GM21825 (cell line): ENCODE measurements around the gene FAM219B.
"Not testable (repeated sequence)": the region's sequence is repeated elsewhere in the genome, so short reads cannot be mapped to it uniquely, and the experiment has no call there.

Experiments used
- ATAC-seq: cut with Tn5 transposase; IDR thresholded peaks from one replicate; pipeline ENCODE4 v1.9.1; 2021; ENCODE audit warnings: mild to moderate bottlenecking, moderate library complexity; ENCODE audit not compliant: unreplicated experiment

FAM219B gene, protein sequence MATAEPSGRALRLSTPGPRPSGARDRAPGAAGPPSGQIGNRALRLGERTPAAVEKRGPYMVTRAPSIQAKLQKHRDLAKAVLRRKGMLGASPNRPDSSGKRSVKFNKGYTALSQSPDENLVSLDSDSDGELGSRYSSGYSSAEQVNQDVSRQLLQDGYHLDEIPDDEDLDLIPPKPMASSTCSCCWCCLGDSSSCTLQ

DNA sequence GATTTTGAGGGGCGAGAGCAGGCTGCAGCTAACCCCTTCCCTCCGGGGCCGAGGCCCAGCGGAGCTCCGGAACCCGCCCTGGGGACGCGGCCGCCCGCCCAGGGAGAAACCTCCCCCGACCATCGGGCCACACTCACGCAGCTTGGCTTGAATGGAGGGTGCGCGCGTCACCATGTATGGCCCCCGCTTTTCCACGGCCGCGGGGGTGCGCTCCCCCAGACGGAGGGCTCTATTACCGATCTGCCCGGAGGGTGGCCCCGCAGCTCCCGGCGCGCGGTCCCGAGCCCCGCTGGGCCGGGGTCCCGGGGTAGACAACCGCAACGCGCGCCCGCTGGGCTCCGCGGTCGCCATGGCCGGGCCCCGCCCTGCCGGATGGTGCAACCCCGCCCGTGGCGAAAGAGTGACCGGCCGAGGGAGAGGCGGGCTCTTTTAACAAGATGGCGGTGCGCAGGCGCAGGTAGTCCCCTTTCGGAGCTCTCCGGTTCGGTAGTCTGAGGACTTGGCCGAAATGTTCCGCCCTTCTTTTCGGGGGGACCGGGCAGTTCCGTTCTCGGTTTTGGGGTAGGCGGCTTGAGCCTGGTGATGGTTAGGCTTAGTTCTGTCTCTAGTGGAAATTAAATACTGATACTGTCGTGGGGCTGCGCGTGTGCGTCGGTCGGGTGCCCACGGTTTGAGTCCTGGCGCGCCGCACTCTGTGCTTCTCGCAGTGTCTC lies at the start of gene FAM219B:
TSS of gene FAM219B (minus strand) at position 402 of the 713 bp plus-strand sequence. CDS start at position 351, 51 bp downstream.
- ATAC-seq: peak; percentile 72

DNA sequence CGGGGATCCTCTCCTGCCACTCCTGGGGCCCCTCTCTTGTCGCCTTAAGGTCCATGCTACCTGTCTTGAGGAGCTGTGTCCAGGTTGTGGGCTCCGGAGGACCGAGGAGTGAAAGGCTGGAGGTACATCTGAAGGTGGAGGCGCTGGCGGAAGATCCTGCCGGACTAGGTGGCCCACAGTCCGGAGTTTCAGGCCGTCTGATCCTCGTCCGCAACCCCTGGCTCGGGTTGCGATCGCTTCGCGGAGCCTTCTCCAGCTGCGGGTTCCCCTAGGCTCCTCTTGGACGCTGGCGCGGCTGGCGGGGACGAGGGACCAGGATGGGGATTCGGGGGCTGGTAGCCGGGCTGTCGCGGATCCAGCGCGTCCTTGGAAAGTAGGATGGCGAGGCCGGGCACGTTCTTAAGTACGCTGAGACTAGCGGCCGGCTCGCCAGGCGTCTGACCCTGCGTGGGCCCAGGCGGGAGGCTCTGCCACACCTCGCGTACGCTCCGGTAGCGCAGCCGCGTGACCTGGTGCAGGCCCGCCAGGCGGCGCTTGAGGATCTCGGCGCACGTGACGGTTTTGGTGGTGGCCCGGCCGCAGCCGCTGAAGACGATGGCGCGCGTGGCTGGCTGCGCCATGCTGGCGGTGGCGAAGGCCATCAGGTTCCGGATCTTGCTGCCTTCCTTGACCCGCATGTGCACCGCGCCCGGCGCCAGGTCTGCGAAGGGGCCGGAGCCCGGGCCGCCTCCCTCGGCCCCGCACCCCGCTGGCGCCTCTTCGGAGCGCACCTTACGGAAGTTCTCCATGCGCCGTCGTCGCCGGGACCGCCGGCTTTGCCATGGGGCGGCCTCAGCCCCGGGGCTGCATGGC lies 49.4 kb upstream of the FAM219B start:
- peak; percentile 32 for ATAC-seq

DNA sequence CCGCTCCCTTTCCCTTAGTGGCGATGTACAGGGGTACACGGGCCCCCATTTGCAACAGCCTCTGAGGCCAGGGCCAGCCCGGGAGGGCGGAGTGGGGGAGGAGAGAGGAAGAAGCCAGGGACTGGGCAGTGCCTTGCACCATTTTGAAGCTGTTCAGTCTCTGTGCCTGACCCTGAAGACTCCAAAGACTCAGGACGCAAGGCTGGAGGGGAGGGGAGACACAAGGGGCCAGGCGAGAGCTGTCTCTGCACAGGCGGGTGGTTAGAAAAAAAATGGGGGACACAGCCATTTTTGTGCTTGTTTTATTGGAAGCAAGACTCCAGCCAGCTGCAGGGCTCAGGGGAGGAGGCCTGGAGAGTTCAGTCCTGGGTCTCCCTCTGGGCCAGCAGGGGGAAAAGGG lies 48.4 kb upstream of the FAM219B start:
- no peak for ATAC-seq

DNA sequence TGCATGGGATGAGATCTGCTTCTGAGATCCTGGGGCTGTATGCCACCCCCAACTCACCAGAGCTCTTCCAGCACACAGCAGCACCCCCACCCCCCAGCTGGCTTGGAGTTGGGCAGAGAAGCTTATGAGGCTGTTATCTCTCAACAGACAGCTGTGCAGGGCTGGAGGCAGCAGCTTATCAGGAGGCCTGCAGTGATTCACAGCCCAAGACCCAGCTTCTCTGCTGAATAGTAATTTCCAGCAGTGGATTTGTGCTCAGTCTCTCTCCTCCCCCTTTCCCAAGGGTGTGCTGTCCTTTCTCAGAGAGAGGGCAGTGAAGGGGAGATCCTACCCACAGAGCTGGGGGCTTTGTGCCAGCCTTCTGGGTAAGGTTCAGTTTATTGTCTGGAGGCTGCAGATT lies 47.9 kb upstream of the FAM219B start:
- no peak for ATAC-seq

DNA sequence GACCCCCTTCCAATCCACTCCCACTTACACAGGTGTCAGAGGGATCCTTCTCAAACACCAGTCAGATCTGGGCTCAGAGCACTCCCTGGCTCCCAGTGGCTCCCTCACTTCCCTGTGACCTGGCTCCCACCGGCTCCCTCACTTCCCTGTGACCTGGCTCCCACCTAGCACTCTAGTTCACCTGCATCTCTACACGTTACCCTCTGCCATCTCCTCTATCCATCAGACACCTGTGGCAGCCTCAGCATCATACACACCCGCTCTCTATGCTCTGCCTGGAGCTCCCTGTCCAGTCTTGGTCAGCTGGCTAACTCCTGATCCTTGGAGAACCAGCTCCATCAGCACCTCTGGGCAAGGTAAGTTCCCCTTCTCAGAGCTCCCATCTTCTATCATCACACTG lies 44.4 kb upstream of the FAM219B start:
- ATAC-seq: no peak

DNA sequence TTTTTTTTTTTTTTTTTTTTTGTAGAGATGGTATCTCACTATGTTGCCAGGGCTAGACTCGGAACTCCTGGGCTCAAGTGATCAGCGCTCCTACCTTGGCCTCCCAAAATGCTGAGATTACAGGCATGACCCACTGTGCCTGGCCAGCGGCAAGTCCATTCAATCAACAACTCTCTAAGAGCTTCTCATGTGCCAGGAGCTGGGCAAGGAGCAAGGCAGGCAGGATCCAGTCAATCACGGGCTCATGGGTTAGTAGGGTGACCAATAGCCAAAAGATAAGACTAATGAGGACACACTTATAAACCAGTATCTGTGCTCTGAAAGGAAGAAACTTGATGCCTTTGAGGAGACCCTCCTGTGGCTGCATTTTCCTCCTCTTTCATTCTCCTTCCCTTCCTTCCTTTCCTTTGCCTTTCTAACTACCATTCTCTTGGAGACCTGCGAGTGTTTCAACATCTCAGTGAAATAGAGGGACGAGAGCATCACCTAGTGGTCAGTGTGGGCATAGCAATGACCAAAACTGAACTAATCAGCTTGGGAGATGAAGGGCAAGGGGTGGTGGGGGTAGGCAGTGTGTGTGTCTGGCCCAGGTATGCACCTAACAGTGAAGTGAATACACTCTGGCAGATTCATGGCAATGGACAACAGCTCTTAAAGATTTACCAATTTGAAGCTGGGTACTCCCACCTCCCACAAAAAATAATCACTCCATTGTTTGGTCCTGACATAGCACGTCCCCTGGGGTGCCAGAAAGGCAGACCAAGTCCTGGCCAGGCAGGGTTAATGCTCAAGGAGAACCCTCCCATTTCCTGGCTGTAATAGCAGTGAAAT lies 43.6 kb upstream of the FAM219B start:
- ATAC-seq: no peak

DNA sequence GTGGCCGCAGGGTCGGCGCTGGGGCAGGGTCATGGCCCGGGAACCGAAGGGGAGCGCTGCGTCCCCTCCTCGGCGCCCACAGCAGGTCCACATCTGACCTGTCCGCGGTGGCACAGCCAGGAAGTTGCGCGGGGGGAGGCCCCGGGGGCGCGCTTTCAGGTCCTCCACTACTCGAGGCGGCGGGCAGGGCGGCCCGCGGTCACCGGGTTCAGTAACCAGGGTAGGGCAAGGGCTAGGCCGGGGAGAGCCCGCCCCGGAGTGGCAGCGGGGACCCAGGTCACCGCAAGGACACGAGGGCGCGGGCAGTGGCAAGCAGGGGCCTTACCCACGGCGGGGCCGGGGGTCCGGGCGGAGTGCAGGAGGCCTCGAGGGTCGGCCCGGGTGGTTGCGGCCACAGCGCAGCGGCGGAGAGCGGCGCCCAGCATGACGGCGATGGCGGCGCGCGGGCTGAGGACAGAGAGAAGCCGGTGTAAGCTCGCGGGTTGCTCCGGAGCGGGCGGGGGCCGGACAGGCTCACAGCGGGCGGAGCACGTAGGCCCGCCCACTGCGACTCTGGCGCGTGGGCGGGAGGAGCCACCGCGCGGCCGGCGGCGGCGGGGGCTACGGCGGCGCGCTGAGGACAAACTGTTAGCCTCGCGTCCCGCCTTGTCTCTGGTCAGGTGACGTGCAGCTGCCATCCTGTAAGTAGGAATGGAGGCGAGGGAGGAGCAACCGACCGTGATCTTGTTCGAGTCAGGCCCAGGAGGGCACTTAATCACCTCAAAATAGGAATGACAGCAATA lies 31.1 kb upstream of the FAM219B start, which contains the start of gene COX5A:
TSS of gene COX5A (minus strand) at position 484 of the 782 bp plus-strand sequence. CDS start at position 425, 59 bp downstream.
- peak; percentile 79 for ATAC-seq

DNA sequence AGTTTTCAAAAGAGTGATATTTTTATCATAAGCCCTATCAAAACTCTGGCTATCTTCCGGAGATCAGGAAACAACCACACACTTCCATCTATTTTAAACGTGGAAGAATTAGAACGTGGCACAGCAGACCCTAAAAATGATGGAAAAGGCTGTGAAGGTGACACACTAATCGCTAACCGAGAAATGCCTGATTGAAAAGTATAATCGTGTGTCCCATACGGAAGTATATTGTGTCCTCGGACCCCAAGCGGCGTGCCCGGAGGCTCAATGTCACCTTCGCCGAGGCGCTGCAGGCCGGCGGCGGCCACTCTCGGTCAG lies 30.6 kb upstream of the FAM219B start:
- ATAC-seq: no peak

DNA sequence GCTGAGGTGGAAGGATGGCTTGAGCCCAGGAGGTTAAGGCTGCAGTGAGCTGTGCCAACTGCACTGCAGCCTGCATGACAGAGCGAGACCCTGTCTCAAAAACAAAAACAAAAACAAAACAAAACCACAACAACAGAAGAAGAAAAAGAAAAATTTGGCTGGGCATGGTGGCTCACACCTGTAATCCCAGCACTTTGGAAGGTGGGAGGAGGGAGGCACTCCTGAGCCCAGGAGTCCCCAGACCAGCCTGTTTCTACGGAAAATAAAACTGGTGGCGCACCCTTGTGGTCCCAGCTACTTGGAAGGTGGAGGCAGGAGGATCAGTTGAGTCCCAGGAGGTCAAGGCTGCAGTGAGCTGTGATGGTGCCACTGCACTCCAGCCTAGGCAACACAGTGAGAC lies 28.5 kb upstream of the FAM219B start:
- not testable (repeated sequence) for ATAC-seq

DNA sequence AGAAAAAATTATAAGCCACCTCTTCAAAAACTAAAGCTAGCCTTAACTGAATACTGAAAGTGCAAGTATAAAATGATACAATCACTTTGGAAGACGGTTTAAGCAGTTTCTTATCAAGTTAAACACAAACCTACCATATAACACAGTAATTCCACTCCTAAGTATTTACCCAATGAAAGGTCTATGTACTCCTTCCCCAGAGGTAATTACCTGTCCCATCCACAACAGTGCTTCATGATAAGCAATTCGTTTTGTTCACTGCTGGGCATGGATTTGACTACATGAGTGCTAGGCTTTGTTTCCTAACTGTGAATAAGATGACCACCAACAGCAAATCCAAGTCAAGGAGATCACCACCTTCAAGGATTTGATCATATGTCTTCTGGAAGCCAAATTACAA lies 26.9 kb upstream of the FAM219B start:
- no peak for ATAC-seq

DNA sequence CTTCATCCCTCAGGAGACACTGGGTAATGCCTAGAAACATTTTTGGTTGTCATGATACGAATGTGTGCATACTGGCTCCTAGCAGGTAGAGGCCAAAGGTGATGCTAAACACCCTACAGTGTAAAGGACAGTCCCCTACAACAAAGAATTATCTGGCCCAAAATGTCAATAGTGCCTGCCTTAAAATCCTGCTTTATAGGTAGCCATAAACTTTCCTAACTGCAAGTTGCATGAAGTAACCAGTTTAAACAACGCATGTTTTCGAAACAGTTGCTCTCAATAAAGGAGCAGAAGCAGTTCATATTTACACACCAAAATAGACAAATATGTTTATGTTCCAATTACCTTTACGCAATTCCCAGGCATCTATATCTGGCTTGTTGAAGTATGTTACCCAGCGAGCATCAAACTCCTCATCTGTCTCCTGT lies 22.1 kb upstream of the FAM219B start:
- no peak for ATAC-seq

DNA sequence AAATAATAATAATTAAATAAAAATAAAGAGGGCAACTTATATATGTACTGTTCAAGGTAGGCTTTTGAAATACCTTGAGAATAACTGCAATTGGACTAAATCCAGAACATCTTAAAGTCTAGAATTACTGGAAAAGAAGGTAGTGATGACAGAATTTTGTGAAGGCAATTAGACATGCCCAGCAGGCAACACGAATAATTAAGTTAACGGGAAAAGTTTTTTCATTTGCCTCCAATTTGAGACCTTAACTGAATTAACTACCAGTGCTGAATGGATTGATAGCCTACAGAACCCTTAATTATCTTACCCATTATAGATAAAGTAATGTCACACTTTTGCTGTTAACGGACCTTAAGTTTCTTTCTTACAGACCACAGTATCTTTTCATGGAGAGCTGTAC lies 17.9 kb upstream of the FAM219B start:
- ATAC-seq: no peak

DNA sequence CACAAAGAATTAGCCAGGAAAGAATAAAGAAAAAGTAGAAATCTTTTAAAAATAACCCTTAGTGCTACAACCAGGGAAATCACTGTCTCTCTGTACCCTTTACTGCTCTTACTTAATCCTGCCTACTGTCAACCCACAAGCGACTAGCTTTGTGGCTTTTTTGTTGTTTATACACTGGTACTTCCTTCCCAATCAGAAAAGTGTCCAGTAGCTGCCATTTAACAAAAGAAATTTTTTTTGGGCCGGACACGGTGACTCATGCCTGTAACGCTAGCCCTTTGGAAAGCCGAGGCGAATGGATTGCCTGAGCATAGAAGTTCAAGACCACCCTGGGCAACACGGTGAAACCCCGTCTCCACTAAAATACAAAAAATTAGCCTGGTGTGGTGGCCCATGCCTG lies 13.8 kb upstream of the FAM219B start:
- ATAC-seq: no peak

DNA sequence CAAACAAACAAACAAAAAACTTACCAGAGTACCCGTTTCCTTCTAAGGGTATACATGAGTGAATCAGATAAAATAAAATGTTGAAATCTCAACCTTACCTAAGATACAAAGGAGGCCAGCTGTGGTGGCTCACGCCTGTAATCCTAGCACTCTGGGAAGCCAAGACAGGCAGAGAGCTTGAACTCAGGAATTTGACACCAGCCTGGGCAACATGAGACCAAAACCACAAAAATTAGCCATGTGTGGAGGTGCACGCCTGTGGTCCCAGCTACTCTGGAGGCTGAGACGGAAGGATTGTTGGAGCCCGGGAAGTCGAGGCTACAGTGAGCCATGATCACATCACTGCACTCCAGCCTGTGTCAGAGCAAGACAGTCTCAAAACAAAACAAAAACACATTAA lies 11.0 kb upstream of the FAM219B start:
- ATAC-seq: no peak

DNA sequence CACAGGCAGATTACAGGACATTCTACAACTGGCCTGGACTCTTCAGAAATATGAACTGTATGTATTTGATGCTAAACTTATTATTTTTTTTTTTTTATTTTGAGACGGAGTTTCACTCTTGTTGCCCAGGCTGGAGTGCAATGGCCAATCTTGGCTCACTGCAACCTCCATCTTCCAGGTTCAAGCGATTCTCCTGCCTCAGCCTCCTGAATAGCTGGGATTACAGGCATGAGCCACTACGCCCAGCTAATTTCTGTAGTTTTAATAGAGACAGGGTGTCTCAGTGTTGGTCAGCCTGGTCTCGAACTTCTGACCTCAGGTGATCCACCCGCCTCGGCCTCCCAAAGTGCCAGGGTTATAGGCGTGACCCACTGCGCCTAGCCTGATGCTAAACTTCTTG lies 7.1 kb upstream of the FAM219B start:
- ATAC-seq: not testable (repeated sequence)

DNA sequence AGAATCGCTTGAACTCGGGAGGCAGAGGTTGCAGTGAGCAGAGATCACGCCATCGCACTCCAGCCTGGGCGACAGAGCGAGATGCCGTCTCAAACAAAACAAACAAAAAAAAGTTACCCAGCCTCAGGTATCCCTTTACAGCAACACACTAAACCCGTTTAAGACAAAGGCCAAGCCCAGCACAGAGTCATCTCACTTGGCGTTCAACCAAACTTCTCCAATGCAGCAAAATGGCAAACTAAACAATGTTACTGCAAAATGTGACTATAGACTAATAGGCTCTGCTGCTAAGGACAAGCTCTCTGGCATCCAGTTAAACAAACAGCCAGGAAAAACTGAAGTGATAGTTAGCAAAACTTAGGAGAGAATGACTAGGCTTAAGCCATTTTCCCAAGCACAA lies 6.4 kb upstream of the FAM219B start:
- no peak for ATAC-seq

DNA sequence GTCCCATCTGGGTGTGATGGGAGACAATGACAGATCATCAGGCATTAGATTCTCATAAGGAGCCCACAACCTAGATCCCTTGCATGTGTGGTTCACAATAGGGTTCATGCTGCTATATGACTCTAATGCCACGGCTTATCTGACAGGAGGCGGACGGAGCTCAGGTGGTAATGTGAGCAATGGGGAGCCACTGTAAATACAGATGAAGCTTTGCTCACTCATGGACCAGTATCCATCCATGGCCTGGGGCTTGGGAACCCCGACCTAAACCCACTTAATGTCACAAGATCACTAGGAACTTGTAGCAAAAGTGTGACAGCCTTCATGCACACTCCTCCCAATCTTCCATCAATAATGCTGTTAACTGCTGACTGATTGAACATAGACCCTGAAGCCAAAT lies 2.0 kb upstream of the FAM219B start:
- ATAC-seq: no peak

DNA sequence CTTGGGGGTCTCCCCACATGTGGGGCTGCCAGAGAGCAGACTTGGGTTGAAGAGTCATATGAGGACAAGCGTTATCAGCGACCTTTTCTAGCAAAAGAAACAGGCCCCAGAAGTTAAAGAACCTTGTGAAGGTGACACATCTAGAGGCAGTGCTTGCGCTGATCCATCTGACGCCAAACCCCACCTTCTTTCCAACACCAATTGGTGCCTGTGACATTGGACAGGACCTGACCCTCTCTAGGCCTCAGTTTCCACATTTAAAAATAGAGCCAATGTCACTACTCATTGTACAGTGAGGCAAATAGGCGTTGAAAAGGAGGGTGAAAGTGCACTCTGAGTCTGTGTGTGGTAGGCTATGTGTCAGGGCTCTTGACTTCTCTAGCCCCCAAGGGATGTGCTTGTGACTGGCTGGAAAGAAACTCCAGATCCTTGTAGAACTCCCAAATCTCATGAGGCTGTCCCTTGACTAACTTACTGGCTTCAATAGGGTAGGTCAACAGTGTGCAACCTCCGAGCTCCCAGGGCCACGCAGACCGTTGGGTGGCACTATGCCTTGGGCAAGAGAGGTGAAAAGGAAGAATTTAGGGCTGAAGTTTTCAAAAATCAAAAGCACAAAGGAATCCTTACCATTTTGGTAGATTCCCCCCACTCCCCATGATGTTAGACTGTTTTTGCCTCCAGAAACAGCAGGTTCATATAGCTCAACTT lies 666 bp upstream of the FAM219B start:
- ATAC-seq: no peak

DNA sequence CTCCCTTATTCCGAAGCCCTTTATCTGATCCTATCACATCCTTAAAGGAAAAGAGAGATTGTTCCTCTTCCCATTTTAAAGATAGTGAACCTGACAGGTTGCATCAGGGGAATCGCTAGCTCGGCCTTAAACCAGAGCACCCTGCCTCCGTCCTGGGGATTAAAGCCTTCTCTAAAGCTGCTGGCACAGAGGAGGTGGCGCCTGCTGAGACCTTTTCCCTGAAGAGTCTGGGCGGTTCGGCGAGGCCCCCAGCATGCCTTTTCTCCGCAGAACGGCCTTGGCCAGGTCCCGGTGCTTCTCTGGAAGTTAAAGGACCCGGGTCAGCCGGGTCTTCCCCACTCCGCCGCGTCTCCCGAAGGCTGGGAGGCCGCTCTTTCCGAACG lies 593 bp downstream of the FAM219B start:
- peak; percentile 11 for ATAC-seq
